B cell (primary cell): Measurements from ENCODE around the gene PTGFRN.

Experiments
- CTCF ChIP-seq: fragments of 200-600 bp; IDR thresholded peaks from one replicate; pipeline ENCODE4 v1.8.0; 2022; ENCODE audit warnings: antibody characterized with exemption, mild to moderate bottlenecking
- EZH2 ChIP-seq: IDR thresholded peaks from 2 replicates; pipeline ENCODE4 v1.6.1; 2012; ENCODE audit warnings: borderline replicate concordance, low read depth, mild to moderate bottlenecking, moderate library complexity, low read length; ENCODE audit not compliant: insufficient read depth, poor library complexity, severe bottlenecking

GRCh38 chr1:116987256-116987555 lies 77.5 kb downstream of the PTGFRN start:
- TF ChIP-seq EZH2 (no peak), CTCF (no peak)
